Tibial nerve (tissue), 3 donors: ENCODE data around the gene RPL28.

ENCODE experiments used
- CTCF ChIP-seq, 5 experiments: fragments of 200-600 bp in 3 of 5; fragments of 450-650 bp in 2 of 5; sonication (generic) in 3 of 5; IDR thresholded peaks; one replicate each; pipeline ENCODE4 v1.5.1; 2016 to 2019; ENCODE audit warnings: antibody characterized with exemption in 5 of 5, mild to moderate bottlenecking in 3 of 5, moderate library complexity in 2 of 5
- POLR2A ChIP-seq, 2 donors: fragments of 450-650 bp; IDR thresholded peaks; one replicate each; pipeline ENCODE4 v1.6.1; 2017; ENCODE audit warnings: antibody characterized with exemption in 2 of 2, mild to moderate bottlenecking in 2 of 2, moderate library complexity in 2 of 2

- TF ChIP-seq CTCF (IDR thresholded peaks at IDR 0.05) (no peak), POLR2A (IDR thresholded peaks at IDR 0.05) (no peak)
Measured at GRCh38 chr19:55360902-55361301, 24.8 kb upstream of the RPL28 start.
